Vagina (tissue), 2 donors: ENCODE measurements around the gene AMER2. TPM values are rescaled to one million over a fixed set of nuclear protein-coding genes. Genes with fewer than 3 reads are reported as not detected.
"Not testable (repeated sequence)": the region's sequence is repeated elsewhere in the genome, so short reads cannot be mapped to it uniquely, and the experiment has no call there.

Experiments
- DNase-seq, 2 donors: peaks; one replicate each; pipeline ENCODE4 v3.0.0-alpha.2; 2017; ENCODE audit errors: extremely low spot score in 2 of 2
- H3K27ac ChIP-seq: fragments of 200-600 bp; sonication (generic); one replicate; pipeline ENCODE4 v1.5.1; 2019
- H3K27me3 ChIP-seq: fragments of 200-600 bp; sonication (generic); one replicate; pipeline ENCODE4 v1.5.1; 2019
- H3K36me3 ChIP-seq, 2 donors: fragments of 200-600 bp; sonication (generic); one replicate each; pipeline ENCODE4 v1.5.1; 2017 to 2019
- H3K4me1 ChIP-seq: fragments of 200-600 bp; sonication (generic); one replicate; pipeline ENCODE4 v1.5.1; 2019
- H3K4me3 ChIP-seq, 2 donors: fragments of 200-600 bp; sonication (generic); 1 replicate in 1 of 2; 2 replicates in 1 of 2; pipeline ENCODE4 v1.5.1; 2016 to 2019
- H3K9me3 ChIP-seq: fragments of 200-600 bp; sonication (generic); one replicate; pipeline ENCODE4 v1.5.1; 2019
- POLR2A ChIP-seq, 2 donors: fragments of 450-650 bp; IDR thresholded peaks; one replicate each; pipeline ENCODE4 v1.6.1; 2017; ENCODE audit warnings: antibody characterized with exemption in 2 of 2, mild to moderate bottlenecking in 2 of 2, moderate library complexity in 2 of 2
- POLR2AphosphoS5 ChIP-seq, 2 donors: sonication (generic); formaldehyde crosslinking; IDR thresholded peaks; one replicate each; pipeline ENCODE4 v1.9.0; 2017; ENCODE audit warnings: antibody characterized with exemption in 2 of 2, mild to moderate bottlenecking in 2 of 2, low read depth in 1 of 2; ENCODE audit not compliant: insufficient read depth in 1 of 2
- intact Hi-C: fragments of 100-400 bp; cut with DNase I; formaldehyde crosslinking; loops from one replicate; pipeline ENCODE4 v1.15.1; 2023
- total RNA-seq: library from RNA; depleted of rRNA; stranded (reverse); fragments of >200 nt; gene quantifications from one replicate; pipeline ENCODE4 v1.2.3, GENCODE V29; 2016
- TF ChIP-seq, protein P1 (sequence below), 3 experiments: fragments of 450-650 bp in 2 of 3; fragments of 200-600 bp in 1 of 3; sonication (generic) in 1 of 3; IDR thresholded peaks; one replicate each; pipeline ENCODE4 v1.5.1; 2017 to 2019; ENCODE audit warnings: antibody characterized with exemption in 3 of 3, mild to moderate bottlenecking in 2 of 3, moderate library complexity in 2 of 3

Gene AMER2
- total RNA-seq, 1 donor from 2014 or later: not detected

DNA sequence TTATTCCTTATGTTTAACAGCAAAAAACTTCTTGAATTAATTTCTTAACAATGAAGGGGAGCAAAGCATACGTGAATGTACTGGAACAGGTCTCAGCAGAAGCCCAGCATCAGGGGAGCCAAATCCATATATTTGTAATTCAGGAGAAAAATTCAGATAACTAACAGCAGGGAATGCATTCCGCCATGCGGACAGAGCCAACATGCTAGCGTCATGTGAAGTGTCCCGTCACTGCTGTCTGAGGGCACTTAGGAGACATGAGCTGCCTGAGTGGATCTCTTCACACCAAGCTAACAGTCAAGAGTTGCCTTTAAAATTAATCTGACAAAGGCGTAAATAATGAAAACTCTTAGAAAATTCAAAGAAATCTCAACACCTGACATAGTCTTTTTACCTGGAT lies 6.4 kb downstream of the AMER2 start:
- Histone ChIP-seq H3K9me3 (no peaks in the 10 kb centered on the region), H3K36me3 (no peaks in the 10 kb centered on the region), H3K4me3 (no peak overlapping the region), H3K27ac (no peak overlapping the region), H3K4me1 (no peaks in the 10 kb centered on the region), H3K27me3 (peaks cover 1% of the 10 kb centered on the region)
- intact Hi-C loops: no loop called here
- TF ChIP-seq, protein P1, sequence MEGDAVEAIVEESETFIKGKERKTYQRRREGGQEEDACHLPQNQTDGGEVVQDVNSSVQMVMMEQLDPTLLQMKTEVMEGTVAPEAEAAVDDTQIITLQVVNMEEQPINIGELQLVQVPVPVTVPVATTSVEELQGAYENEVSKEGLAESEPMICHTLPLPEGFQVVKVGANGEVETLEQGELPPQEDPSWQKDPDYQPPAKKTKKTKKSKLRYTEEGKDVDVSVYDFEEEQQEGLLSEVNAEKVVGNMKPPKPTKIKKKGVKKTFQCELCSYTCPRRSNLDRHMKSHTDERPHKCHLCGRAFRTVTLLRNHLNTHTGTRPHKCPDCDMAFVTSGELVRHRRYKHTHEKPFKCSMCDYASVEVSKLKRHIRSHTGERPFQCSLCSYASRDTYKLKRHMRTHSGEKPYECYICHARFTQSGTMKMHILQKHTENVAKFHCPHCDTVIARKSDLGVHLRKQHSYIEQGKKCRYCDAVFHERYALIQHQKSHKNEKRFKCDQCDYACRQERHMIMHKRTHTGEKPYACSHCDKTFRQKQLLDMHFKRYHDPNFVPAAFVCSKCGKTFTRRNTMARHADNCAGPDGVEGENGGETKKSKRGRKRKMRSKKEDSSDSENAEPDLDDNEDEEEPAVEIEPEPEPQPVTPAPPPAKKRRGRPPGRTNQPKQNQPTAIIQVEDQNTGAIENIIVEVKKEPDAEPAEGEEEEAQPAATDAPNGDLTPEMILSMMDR (IDR thresholded peaks at IDR 0.05): no peak
- no peak for DNase-seq

DNA sequence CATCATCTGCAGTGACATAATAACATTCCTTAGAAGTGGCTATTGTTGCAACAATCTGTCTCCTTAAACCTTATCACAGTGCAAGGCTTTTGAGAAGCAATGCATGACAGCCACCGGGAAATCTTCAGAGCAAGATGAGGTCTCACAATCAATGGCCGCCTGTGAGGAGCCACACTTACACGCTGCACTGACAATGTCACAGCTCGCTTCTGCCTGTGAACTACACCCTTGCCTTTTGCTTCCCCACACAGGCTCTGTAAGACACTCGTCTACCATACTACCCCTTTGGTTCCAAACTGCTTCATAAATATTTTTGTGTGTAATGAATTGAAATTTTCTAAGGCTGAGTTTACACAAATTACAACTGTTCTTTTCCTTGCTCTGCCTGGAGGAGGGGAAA lies 6.9 kb downstream of the AMER2 start:
- intact Hi-C loops, H3K4me3 ChIP-seq, H3K27me3 ChIP-seq, H3K27ac ChIP-seq, H3K9me3 ChIP-seq, H3K4me1 ChIP-seq, H3K36me3 ChIP-seq, DNase-seq: not testable (repeated sequence)

DNA sequence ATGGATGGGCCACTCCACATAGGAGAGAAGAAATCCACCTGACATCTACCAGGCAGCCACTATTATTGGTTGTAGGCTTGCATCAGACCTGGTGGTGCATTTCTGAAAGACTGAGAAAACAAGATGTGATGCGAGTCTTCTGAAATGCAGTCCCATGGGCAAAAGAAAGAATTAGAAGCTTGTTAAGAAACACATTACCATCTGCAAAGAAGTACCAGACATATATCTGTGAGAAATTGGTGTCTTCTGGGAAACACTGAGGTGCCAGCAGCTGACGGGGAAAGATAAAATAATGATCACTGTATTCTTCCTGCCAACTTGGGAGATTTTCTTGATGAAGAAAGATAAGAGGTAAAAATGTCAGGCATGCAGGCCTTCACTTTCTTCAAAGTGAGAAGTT lies 14.4 kb downstream of the AMER2 start:
- H3K4me1 ChIP-seq: no peaks in the 10 kb centered on the region
- no peak for TF ChIP-seq POLR2A (IDR thresholded peaks at IDR 0.05)
- TF ChIP-seq, protein P1 (IDR thresholded peaks at IDR 0.05): no peak
- no peak for TF ChIP-seq POLR2AphosphoS5 (IDR thresholded peaks at IDR 0.05; ENCODE audit: insufficient read depth in 1 of 2, low read depth in 1 of 2)
- H3K27ac ChIP-seq: no peak overlapping the region
- no peaks in the 10 kb centered on the region for H3K9me3 ChIP-seq
- no peak for DNase-seq
- no peaks in the 10 kb centered on the region for H3K27me3 ChIP-seq
- intact Hi-C loops: no loop called here
- no peaks in the 10 kb centered on the region for H3K36me3 ChIP-seq
- no peak overlapping the region for H3K4me3 ChIP-seq

DNA sequence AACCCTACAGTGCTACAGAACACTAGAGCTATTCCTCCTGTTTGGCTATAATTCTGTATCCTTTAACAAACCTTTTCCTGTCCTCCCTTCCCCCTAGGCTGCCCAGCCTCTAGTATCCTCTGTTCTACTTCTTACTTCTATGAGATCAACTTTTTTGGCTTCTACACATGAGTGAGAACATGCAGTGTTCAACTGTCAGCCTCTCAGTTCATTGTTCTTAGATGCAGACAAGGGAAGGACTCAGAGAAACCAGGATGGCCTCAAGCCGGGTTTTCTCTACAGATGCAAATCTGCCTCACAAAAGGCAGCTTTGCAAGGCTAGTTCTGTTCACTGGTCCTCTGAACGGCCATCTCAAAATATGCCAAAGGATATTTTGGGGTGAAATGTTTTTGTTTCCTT lies 18.4 kb downstream of the AMER2 start:
- H3K27ac ChIP-seq: no peak overlapping the region
- H3K36me3 ChIP-seq: no peaks in the 10 kb centered on the region
- no peaks in the 10 kb centered on the region for H3K4me1 ChIP-seq
- no peak for DNase-seq
- H3K27me3 ChIP-seq: no peaks in the 10 kb centered on the region
- H3K9me3 ChIP-seq: no peaks in the 10 kb centered on the region
- intact Hi-C loops: no loop called here
- no peak for TF ChIP-seq POLR2AphosphoS5 (IDR thresholded peaks at IDR 0.05; ENCODE audit: insufficient read depth in 1 of 2, low read depth in 1 of 2)
- TF ChIP-seq, protein P1 (IDR thresholded peaks at IDR 0.05): no peak
- no peak for TF ChIP-seq POLR2A (IDR thresholded peaks at IDR 0.05)
- H3K4me3 ChIP-seq: no peak overlapping the region

DNA sequence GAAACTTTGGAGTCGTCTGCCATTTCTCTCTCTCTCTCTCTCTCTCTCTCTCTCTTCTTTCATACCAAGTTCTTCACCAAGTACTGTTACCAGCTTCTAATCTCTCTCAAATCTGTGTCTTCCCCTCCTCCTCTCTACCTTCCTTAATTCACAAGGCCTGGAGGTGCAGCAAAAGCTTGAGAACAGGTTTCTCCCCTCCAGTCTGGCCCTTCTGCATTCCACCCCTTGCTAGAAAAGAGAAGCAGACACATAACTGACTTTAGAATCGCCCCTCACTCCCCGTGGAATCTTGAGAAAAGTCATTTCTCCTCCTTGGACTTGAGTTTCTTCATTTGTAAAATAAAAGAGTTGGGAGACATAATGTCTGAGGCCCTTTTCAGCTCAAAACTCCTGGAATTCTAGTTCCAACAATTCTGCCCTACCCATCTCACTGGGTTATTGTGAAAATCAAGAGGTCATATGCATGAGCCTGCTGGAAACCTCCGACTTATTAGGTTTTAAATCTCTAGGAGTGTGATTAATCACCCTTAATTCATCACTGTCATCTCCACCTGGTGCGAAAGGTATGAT lies 20.4 kb downstream of the AMER2 start:
- TF ChIP-seq, protein P1 (IDR thresholded peaks at IDR 0.05): no peak
- TF ChIP-seq POLR2AphosphoS5 (IDR thresholded peaks at IDR 0.05; ENCODE audit: insufficient read depth in 1 of 2, low read depth in 1 of 2): no peak
- no peak for TF ChIP-seq POLR2A (IDR thresholded peaks at IDR 0.05)
- H3K4me1 ChIP-seq: no peaks in the 10 kb centered on the region
- intact Hi-C loops: no loop called here
- DNase-seq: no peak
- H3K36me3 ChIP-seq: no peaks in the 10 kb centered on the region
- H3K27ac ChIP-seq: no peak overlapping the region
- H3K27me3 ChIP-seq: no peaks in the 10 kb centered on the region
- no peaks in the 10 kb centered on the region for H3K9me3 ChIP-seq
- no peak overlapping the region for H3K4me3 ChIP-seq

DNA sequence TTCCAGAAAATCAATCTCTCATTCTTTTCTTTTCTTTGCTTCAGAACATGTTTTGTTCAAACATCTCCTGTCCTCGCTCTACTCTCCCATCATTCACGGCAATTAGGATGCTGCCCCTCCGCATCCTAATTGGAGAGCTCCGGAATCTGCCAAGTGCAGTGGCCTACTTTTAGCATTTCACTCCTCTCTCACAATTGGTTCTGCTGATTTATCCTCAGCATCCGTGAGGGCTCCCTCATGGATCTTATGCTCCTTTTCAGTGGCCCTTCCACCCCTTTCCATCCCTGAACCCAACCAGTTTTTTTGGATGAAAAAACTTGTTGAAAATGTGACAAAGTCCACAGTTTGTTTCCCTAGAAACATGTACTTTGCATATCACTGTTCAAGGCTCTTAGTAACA lies 22.4 kb downstream of the AMER2 start:
- intact Hi-C loops: no loop called here
- Histone ChIP-seq H3K4me3 (no peak overlapping the region), H3K9me3 (no peaks in the 10 kb centered on the region), H3K27ac (no peak overlapping the region), H3K36me3 (no peaks in the 10 kb centered on the region), H3K4me1 (no peaks in the 10 kb centered on the region), H3K27me3 (no peaks in the 10 kb centered on the region)
- TF ChIP-seq POLR2AphosphoS5 (IDR thresholded peaks at IDR 0.05; ENCODE audit: insufficient read depth in 1 of 2, low read depth in 1 of 2) (no peak), POLR2A (IDR thresholded peaks at IDR 0.05) (no peak)
- TF ChIP-seq, protein P1 (IDR thresholded peaks at IDR 0.05): no peak
- DNase-seq: no peak
